Prostate gland (tissue), 2 donors: ENCODE data around the gene LRBA.

Source experiments
- POLR2AphosphoS5 ChIP-seq: sonication (generic); formaldehyde crosslinking; IDR thresholded peaks from one replicate; pipeline ENCODE4 v1.6.1; 2017; ENCODE audit warnings: antibody characterized with exemption
- TF ChIP-seq, protein P1 (sequence below), 4 experiments: fragments of 200-600 bp in 2 of 4; fragments of 450-650 bp in 2 of 4; sonication (generic) in 2 of 4; IDR thresholded peaks; 1 replicate in 3 of 4; 2 replicates in 1 of 4; pipeline ENCODE4 v1.5.1; 2016 to 2019; ENCODE audit warnings: antibody characterized with exemption in 4 of 4, mild to moderate bottlenecking in 2 of 4, moderate library complexity in 2 of 4

DNA sequence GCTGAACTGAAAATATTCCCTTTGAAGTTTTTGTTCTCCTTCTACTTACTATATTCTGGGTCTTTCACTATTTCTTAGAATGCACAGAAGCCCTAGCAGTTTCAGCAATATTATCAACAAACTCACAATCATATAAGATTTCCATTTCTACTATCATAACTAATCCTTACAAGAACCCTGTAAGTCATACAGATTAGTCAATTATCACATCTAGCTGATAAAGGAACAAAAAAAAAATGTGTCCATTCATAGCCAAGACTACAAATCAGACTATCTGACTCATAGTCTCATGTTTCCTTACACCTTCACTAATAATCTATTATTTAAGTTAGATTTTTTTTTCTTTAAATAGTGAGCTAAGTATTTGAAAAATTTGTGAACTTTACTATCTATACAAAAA is 72.5 kb downstream of the LRBA start:
- TF ChIP-seq, protein P1, sequence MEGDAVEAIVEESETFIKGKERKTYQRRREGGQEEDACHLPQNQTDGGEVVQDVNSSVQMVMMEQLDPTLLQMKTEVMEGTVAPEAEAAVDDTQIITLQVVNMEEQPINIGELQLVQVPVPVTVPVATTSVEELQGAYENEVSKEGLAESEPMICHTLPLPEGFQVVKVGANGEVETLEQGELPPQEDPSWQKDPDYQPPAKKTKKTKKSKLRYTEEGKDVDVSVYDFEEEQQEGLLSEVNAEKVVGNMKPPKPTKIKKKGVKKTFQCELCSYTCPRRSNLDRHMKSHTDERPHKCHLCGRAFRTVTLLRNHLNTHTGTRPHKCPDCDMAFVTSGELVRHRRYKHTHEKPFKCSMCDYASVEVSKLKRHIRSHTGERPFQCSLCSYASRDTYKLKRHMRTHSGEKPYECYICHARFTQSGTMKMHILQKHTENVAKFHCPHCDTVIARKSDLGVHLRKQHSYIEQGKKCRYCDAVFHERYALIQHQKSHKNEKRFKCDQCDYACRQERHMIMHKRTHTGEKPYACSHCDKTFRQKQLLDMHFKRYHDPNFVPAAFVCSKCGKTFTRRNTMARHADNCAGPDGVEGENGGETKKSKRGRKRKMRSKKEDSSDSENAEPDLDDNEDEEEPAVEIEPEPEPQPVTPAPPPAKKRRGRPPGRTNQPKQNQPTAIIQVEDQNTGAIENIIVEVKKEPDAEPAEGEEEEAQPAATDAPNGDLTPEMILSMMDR (IDR thresholded peaks at IDR 0.05): no peak
- TF ChIP-seq POLR2AphosphoS5: no peak
